ENCODE results near the gene FHL5. TPM values are rescaled to one million over a fixed set of nuclear protein-coding genes. Genes with fewer than 3 reads are reported as not detected.
"Not testable (repeated sequence)": the region's sequence is repeated elsewhere in the genome, so short reads cannot be mapped to it uniquely, and the experiment has no call there.

The FHL5 gene
- total and polyA plus RNA-seq, 7 donors = 0.60 to 12.7 (median 6.8) TPM; not detected in 1

DNA sequence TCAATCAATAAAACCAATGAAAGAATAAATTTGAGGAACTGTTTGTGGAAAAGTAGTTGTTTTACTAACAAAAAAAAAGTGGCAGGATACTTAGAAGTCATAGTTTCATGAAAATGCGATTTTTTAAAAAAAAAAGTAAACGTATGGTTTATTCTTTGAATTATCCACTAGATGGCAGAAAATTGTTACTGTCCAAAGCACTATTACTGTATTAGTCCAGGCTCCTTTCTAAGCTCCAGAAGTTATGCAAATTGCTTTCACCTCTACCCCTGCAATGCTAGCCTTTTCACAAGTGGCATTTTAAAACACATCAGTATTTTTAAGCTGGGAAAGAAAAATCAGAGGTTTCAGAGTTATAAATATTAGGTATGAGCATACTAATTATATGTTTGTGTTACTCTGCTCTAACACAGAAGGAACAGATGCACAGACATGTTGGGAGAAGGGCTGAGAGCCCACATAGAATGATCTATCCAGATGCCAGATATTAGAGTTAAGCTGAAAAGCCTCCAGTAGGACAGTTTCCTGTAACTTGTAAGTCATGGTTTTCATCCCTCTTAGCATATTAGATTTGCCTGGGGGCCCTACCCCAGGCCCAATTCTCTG is 63.9 kb downstream of the FHL5 start:
- Histone ChIP-seq H3K4me3 (no peak overlapping the region), H3K4me1 (no peaks in the 10 kb centered on the region), H3K27ac (no peak overlapping the region), H3K36me3 (no peaks in the 10 kb centered on the region), H3K27me3 (no peaks in the 10 kb centered on the region), H3K9me3 (no peaks in the 10 kb centered on the region)
- DNase-seq = no peak
- TF ChIP-seq POLR2AphosphoS5 (IDR thresholded peaks at IDR 0.05) (no peak), POLR2A (IDR thresholded peaks at IDR 0.05) (no peak)
- TF ChIP-seq, protein P1, sequence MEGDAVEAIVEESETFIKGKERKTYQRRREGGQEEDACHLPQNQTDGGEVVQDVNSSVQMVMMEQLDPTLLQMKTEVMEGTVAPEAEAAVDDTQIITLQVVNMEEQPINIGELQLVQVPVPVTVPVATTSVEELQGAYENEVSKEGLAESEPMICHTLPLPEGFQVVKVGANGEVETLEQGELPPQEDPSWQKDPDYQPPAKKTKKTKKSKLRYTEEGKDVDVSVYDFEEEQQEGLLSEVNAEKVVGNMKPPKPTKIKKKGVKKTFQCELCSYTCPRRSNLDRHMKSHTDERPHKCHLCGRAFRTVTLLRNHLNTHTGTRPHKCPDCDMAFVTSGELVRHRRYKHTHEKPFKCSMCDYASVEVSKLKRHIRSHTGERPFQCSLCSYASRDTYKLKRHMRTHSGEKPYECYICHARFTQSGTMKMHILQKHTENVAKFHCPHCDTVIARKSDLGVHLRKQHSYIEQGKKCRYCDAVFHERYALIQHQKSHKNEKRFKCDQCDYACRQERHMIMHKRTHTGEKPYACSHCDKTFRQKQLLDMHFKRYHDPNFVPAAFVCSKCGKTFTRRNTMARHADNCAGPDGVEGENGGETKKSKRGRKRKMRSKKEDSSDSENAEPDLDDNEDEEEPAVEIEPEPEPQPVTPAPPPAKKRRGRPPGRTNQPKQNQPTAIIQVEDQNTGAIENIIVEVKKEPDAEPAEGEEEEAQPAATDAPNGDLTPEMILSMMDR (IDR thresholded peaks at IDR 0.05) = peak in 1 of 4 experiments; percentile 21
- intact Hi-C loops (cut with DNase I) = loop anchor here (5.0 kb wide), 1 partner anchor 435 kb away; no protein-coding TSS in a partner anchor
- WGBS, 2 donors = 4 to 11% methylated on average over 2 of the region's 2 CpGs

DNA sequence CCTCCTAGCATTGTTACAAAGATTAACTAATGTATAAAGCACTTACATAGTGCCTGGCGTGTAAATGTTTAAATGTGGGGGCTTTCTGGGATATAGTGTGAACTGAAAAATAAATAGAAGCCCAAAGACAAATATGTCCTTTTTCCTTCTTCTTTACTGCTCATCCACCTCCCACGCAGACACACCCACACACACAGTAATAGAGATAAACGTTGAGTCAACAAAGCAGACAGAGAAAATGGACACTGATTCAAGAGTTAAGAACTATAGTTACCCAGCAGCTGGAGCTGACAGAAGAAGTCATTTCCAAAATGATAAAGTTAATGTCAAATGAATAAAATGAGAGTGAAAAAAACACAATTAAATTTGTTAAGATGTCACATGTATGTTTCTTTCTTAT is 68.3 kb downstream of the FHL5 start:
- H3K27ac ChIP-seq = no peak overlapping the region
- H3K4me3 ChIP-seq = no peak overlapping the region
- WGBS, 2 donors = 11 to 58% methylated on average over 3 of the region's 3 CpGs
- H3K9me3 ChIP-seq = no peaks in the 10 kb centered on the region
- TF ChIP-seq, protein P1 (IDR thresholded peaks at IDR 0.05) = no peak
- no peak for TF ChIP-seq POLR2A (IDR thresholded peaks at IDR 0.05)
- TF ChIP-seq POLR2AphosphoS5 (IDR thresholded peaks at IDR 0.05) = no peak
- no peak for TF ChIP-seq EP300 (IDR thresholded peaks at IDR 0.05)
- intact Hi-C loops (cut with DNase I) = no loop called here
- no peaks in the 10 kb centered on the region for H3K27me3 ChIP-seq
- DNase-seq = no peak
- H3K36me3 ChIP-seq = no peaks in the 10 kb centered on the region
- no peaks in the 10 kb centered on the region for H3K4me1 ChIP-seq

DNA sequence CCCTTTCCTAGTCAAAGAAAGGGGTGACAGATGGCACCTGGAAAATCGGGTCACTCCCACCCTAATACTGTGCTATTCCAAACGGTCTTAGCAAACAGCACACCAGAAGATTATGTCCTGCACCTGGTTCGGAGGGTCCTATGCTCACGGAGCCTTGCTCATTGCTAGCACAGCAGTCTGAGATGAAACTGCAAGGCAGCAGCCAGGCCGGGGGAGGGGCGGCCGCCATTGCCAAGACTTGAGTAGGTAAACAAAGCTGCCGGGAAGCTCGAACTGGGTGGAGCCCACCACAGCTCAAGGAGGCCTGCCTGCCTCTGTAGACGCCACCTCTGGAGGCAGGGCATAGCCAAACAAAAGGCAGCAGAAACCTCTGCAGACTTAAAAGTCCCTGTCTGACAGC is 75.1 kb downstream of the FHL5 start:
- H3K27ac ChIP-seq; H3K27me3 ChIP-seq; H3K4me1 ChIP-seq; intact Hi-C loops (cut with DNase I); H3K36me3 ChIP-seq; H3K4me3 ChIP-seq; DNase-seq; H3K9me3 ChIP-seq: not testable (repeated sequence)
- WGBS, 2 donors = 56 to 66% methylated on average over 10 of the region's 10 CpGs

DNA sequence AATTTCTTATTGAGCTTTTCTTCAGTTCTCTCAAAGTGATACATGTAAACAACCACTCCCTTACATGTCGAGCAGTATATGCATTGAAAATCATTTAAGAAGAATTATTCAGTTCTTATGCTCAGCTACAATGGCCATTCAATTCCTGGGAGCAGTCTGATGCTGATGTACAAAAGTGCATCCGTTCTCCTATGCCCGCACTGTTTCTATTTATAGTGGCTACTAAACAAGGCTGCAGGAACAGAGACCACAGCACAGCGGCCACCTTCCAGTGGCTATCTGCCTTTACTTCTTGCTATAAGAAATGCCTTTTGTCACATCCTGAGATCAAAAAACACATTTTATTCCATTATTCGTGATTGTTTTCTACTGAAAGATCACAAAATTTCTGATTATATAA is 82.2 kb downstream of the FHL5 start:
- intact Hi-C loops (cut with DNase I) = no loop called here
- Histone ChIP-seq H3K27ac (no peak overlapping the region), H3K36me3 (no peaks in the 10 kb centered on the region), H3K27me3 (no peaks in the 10 kb centered on the region), H3K4me1 (no peaks in the 10 kb centered on the region), H3K4me3 (no peak overlapping the region), H3K9me3 (no peaks in the 10 kb centered on the region)
- no peak for DNase-seq
- WGBS, 2 donors = 65 to 69% methylated on average over 5 of the region's 5 CpGs
- TF ChIP-seq, protein P1 (IDR thresholded peaks at IDR 0.05) = no peak
- TF ChIP-seq POLR2AphosphoS5 (IDR thresholded peaks at IDR 0.05) (no peak), EP300 (IDR thresholded peaks at IDR 0.05) (no peak), POLR2A (IDR thresholded peaks at IDR 0.05) (no peak)

DNA sequence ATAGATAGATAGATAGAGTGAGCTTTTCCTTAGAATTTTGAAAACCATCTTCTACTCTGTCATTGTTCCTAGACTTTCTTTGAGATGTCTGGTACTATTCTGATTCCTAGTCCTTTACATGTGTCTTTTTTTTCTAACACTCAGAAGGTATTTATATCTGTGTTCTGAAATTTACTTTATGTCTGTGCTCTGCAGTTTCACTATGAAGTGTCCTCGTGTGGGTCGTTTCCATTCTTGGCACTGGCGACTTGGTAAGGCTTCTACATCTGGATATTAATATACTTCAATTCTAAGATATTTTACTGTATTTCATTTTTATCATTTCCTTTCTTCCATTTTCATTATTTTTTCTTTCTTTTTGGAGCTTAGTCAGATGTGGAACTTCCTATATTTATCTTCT is 87.0 kb downstream of the FHL5 start:
- Histone ChIP-seq H3K4me1 (no peaks in the 10 kb centered on the region), H3K4me3 (no peak overlapping the region), H3K27me3 (no peaks in the 10 kb centered on the region), H3K27ac (no peak overlapping the region), H3K36me3 (no peaks in the 10 kb centered on the region), H3K9me3 (no peaks in the 10 kb centered on the region)
- 71 to 79% methylated on average over 3 of the region's 3 CpGs for WGBS, 2 donors
- TF ChIP-seq POLR2A (IDR thresholded peaks at IDR 0.05) = no peak
- intact Hi-C loops (cut with DNase I) = no loop called here
- DNase-seq = no peak

DNA sequence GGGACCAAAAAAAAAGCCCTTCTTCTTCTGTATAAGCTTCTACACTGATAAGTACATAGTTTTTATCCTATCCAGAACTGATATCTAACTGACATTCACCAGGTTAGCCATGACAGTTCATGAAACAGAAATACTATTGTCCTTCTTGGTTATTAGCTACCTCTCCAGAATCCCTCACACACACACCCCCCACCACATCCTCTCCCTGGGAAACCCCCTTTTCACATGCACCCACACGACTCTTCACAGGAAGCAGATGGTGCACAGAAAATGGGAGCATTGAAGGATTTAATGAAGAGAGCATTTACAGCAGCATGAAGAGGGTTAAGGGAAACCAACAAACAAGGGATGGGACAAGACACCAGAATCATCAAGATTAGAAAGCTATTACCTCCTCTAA is 88.9 kb downstream of the FHL5 start:
- no peak for TF ChIP-seq EP300 (IDR thresholded peaks at IDR 0.05)
- TF ChIP-seq, protein P1 (IDR thresholded peaks at IDR 0.05) = no peak
- TF ChIP-seq POLR2AphosphoS5 (IDR thresholded peaks at IDR 0.05) = no peak
- no peak for TF ChIP-seq POLR2A (IDR thresholded peaks at IDR 0.05)
- WGBS, 2 donors = 42 to 46% methylated on average over 1 of the region's 1 CpG
- no peaks in the 10 kb centered on the region for H3K9me3 ChIP-seq
- no peak for DNase-seq
- H3K4me3 ChIP-seq = no peak overlapping the region
- intact Hi-C loops (cut with DNase I) = no loop called here
- H3K27me3 ChIP-seq = no peaks in the 10 kb centered on the region
- no peaks in the 10 kb centered on the region for H3K4me1 ChIP-seq
- no peaks in the 10 kb centered on the region for H3K36me3 ChIP-seq
- no peak overlapping the region for H3K27ac ChIP-seq

Measured in sigmoid colon (tissue), 7 donors.